Measurements from ENCODE around the gene LRP5. TPM values are rescaled to one million over a fixed set of nuclear protein-coding genes. Genes with fewer than 3 reads are reported as not detected.

The LRP5 gene
- polyA plus RNA-seq, 1 donor (not counting 4 experiments of a cell fraction or from before 2014, with no cell fraction given): 6.6 TPM

- peaks cover 4% of the 10 kb centered on the region for H3K9me1 ChIP-seq (ENCODE audit: control insufficient read depth, extremely low read depth, insufficient read depth, low read length)
- FAIRE-seq: no peak
- H3K4me2 ChIP-seq (ENCODE audit: control insufficient read depth, extremely low read depth, insufficient read depth, low read depth, low read length): no peak overlapping the region
- H3K9ac ChIP-seq (ENCODE audit: control insufficient read depth, extremely low read depth, insufficient read depth, low read length): no peak overlapping the region
- no peak overlapping the region for H2AFZ ChIP-seq (ENCODE audit: control insufficient read depth, low read length)
- no peak for DNase-seq (ENCODE audit: low read depth, low spot score)
- H3K36me3 ChIP-seq (ENCODE audit: control insufficient read depth in 2 of 2, extremely low read depth in 1 of 2, insufficient read depth in 2 of 2, low read length in 2 of 2): peaks cover 43 to 48% of the 10 kb centered on the region in 2 experiments
- H3K27ac ChIP-seq (ENCODE audit: control insufficient read depth, insufficient read depth, low read length): no peak overlapping the region
- H3K9me3 ChIP-seq (ENCODE audit: control insufficient read depth, low read depth, low read length): no peaks in the 10 kb centered on the region
- no peaks in the 10 kb centered on the region for H3K27me3 ChIP-seq (ENCODE audit: control insufficient read depth, extremely low read depth, insufficient read depth, low read length)
- H4K20me1 ChIP-seq (ENCODE audit: control insufficient read depth, extremely low read depth, insufficient read depth, low read length): no peaks in the 10 kb centered on the region
- dilution Hi-C loops (cut with MboI; ENCODE audit: extremely low pct_ligation_motif_present, low sequenced_read_pairs): no loop called here
- H3K4me3 ChIP-seq (ENCODE audit: control insufficient read depth in 2 of 3, extremely low read depth in 1 of 3, insufficient read depth in 2 of 3, low read depth in 1 of 3, low read length in 3 of 3): no peak overlapping the region
- peaks cover 17% of the 10 kb centered on the region for H3K4me1 ChIP-seq (ENCODE audit: control insufficient read depth, extremely low read depth, insufficient read depth, low read length)
- TF ChIP-seq CTCF (optimal IDR thresholded peaks at IDR 0.05 in 1 of 3, IDR thresholded peaks at IDR 0.05 in 1 of 3, conservative IDR thresholded peaks at IDR 0.05 in 1 of 3; ENCODE audit: extremely low read depth in 1 of 3, insufficient read depth in 2 of 3, low read length in 3 of 3): no peak
- TF ChIP-seq EZH2 (IDR thresholded peaks at IDR 0.05; ENCODE audit: low read length): no peak
- H3K79me2 ChIP-seq (ENCODE audit: control insufficient read depth, insufficient read depth, low read length): peaks cover 27% of the 10 kb centered on the region
Measured at GRCh38 chr11:68266121-68266891, 46.1 kb upstream of the LRP5 start.

- H3K79me2 ChIP-seq (ENCODE audit: control insufficient read depth, insufficient read depth, low read length): peaks cover 30% of the 10 kb centered on the region
- FAIRE-seq: no peak
- peaks cover 39 to 46% of the 10 kb centered on the region in 2 experiments for H3K36me3 ChIP-seq (ENCODE audit: control insufficient read depth in 2 of 2, extremely low read depth in 1 of 2, insufficient read depth in 2 of 2, low read length in 2 of 2)
- TF ChIP-seq EZH2 (IDR thresholded peaks at IDR 0.05; ENCODE audit: low read length): no peak
- TF ChIP-seq CTCF (optimal IDR thresholded peaks at IDR 0.05 in 1 of 3, IDR thresholded peaks at IDR 0.05 in 1 of 3, conservative IDR thresholded peaks at IDR 0.05 in 1 of 3; ENCODE audit: extremely low read depth in 1 of 3, insufficient read depth in 2 of 3, low read length in 3 of 3): no peak
- H3K27ac ChIP-seq (ENCODE audit: control insufficient read depth, insufficient read depth, low read length): no peak overlapping the region
- H3K4me1 ChIP-seq (ENCODE audit: control insufficient read depth, extremely low read depth, insufficient read depth, low read length): peaks cover 17% of the 10 kb centered on the region
- H4K20me1 ChIP-seq (ENCODE audit: control insufficient read depth, extremely low read depth, insufficient read depth, low read length): no peaks in the 10 kb centered on the region
- DNase-seq (ENCODE audit: low read depth, low spot score): no peak
- H3K9ac ChIP-seq (ENCODE audit: control insufficient read depth, extremely low read depth, insufficient read depth, low read length): no peak overlapping the region
- no peaks in the 10 kb centered on the region for H3K9me3 ChIP-seq (ENCODE audit: control insufficient read depth, low read depth, low read length)
- no peak overlapping the region for H2AFZ ChIP-seq (ENCODE audit: control insufficient read depth, low read length)
- peaks cover 4% of the 10 kb centered on the region for H3K9me1 ChIP-seq (ENCODE audit: control insufficient read depth, extremely low read depth, insufficient read depth, low read length)
- dilution Hi-C loops (cut with MboI; ENCODE audit: extremely low pct_ligation_motif_present, low sequenced_read_pairs): no loop called here
- no peak overlapping the region for H3K4me2 ChIP-seq (ENCODE audit: control insufficient read depth, extremely low read depth, insufficient read depth, low read depth, low read length)
- H3K4me3 ChIP-seq (ENCODE audit: control insufficient read depth in 2 of 3, extremely low read depth in 1 of 3, insufficient read depth in 2 of 3, low read depth in 1 of 3, low read length in 3 of 3): no peak overlapping the region
- H3K27me3 ChIP-seq (ENCODE audit: control insufficient read depth, extremely low read depth, insufficient read depth, low read length): no peaks in the 10 kb centered on the region
Measured at GRCh38 chr11:68266936-68267880, 45.2 kb upstream of the LRP5 start.

Measured in keratinocyte (primary cell).